Keratinocyte (primary cell): ENCODE results near the gene DRD3.

Experiments
- EZH2 ChIP-seq: IDR thresholded peaks from one replicate; pipeline ENCODE4 v1.6.1; 2012; ENCODE audit warnings: inconsistent platforms, mild to moderate bottlenecking, low read length, moderate library complexity
- TF ChIP-seq, protein P1 (sequence below), 3 experiments: IDR thresholded peaks in 1 of 3; conservative IDR thresholded peaks in 1 of 3; optimal IDR thresholded peaks in 1 of 3; 2 replicates in 2 of 3; 3 replicates in 1 of 3; pipeline versions ENCODE3 to v1.5.1; 2011; ENCODE audit warnings: low read length in 3 of 3, mild to moderate bottlenecking in 3 of 3, moderate library complexity in 2 of 3, control low read depth in 1 of 3, inconsistent platforms in 1 of 3; ENCODE audit not compliant: insufficient read depth in 2 of 3; ENCODE audit errors: extremely low read depth in 1 of 3

DNA sequence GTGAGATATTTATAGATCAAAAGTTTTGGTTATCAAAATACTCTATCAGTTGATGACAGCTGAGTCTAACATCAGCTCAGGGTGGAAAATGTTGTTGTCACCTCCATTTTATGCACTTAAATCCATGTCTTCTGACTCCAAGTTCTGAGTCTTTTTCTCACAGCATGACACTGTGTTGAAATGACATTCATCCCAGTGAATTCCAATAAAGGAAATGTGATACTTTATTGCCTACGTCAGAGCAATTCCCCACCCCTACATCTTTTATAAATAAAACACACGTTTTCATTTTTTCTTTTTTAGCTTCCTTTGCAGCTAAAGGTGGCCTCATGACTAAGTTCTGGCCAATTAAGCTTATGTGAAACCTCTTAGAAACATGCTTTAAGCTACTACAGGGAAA lies 10.7 kb downstream of the DRD3 start:
- TF ChIP-seq, protein P1, sequence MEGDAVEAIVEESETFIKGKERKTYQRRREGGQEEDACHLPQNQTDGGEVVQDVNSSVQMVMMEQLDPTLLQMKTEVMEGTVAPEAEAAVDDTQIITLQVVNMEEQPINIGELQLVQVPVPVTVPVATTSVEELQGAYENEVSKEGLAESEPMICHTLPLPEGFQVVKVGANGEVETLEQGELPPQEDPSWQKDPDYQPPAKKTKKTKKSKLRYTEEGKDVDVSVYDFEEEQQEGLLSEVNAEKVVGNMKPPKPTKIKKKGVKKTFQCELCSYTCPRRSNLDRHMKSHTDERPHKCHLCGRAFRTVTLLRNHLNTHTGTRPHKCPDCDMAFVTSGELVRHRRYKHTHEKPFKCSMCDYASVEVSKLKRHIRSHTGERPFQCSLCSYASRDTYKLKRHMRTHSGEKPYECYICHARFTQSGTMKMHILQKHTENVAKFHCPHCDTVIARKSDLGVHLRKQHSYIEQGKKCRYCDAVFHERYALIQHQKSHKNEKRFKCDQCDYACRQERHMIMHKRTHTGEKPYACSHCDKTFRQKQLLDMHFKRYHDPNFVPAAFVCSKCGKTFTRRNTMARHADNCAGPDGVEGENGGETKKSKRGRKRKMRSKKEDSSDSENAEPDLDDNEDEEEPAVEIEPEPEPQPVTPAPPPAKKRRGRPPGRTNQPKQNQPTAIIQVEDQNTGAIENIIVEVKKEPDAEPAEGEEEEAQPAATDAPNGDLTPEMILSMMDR (optimal IDR thresholded peaks at IDR 0.05 in 1 of 3, IDR thresholded peaks at IDR 0.05 in 1 of 3, conservative IDR thresholded peaks at IDR 0.05 in 1 of 3; ENCODE audit: extremely low read depth in 1 of 3, insufficient read depth in 2 of 3, low read length in 3 of 3), result no peak
- no peak for TF ChIP-seq EZH2
